Stimulated activated CD8-positive, alpha-beta memory T cell treated with anti-CD3 and anti-CD28 coated beads, Interleukin-7, amount 100 ng/mL, for 48 hours (primary cell): Measurements from ENCODE around the gene ZDHHC7.

Source experiments
- DNase-seq, 2 donors: peaks; one replicate each; pipeline ENCODE4 v3.0.0-alpha.2; 2020; ENCODE audit warnings: low read depth in 1 of 2; ENCODE audit errors: extremely low read depth in 1 of 2

ZDHHC7 gene

GRCh38 chr16:84999857-85000480 is 11.4 kb downstream of the ZDHHC7 start:
- no peak for DNase-seq

- DNase-seq, result no peak
Measured at GRCh38 chr16:84999200-84999599, 12.1 kb downstream of the ZDHHC7 start.

DNA sequence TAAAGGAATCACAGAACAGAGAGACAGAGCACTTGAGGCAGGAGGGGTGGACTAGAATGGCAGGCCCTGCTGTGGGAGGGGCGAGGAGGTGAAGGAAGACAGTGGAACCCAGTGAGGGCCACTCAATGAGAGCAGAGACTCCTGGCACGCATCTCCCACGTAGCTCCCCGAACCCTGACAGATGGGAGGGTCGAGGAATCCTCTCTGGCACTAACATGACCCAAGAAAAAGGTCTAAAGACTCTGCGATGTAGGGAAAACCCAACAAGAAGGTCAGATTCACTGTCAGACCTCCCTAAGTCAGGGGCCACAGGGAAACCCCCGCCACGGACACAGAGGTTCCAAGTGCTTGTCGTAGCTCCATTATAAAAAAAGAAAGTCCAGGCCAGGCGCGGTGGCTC is 15.0 kb downstream of the ZDHHC7 start:
- DNase-seq, result no peak

DNA sequence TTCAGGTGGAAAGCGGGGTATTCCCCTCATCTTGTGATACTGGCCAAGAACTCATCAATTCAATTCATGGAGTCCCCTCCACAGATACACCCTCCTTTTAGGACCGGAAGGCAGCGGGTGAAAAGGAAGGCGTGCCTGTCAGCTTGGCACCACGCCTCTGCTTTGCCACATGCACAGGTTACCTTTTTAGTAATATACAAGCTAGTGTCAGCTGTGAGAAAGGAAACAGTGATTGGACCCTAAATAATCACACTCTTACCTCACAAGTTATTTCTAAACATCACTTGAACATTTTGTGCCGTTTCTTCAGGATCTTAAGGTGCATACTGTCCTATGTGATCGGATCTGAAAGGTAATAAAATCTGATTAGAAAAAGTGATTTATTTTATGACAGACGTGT is 15.7 kb downstream of the ZDHHC7 start:
- no peak for DNase-seq

DNA sequence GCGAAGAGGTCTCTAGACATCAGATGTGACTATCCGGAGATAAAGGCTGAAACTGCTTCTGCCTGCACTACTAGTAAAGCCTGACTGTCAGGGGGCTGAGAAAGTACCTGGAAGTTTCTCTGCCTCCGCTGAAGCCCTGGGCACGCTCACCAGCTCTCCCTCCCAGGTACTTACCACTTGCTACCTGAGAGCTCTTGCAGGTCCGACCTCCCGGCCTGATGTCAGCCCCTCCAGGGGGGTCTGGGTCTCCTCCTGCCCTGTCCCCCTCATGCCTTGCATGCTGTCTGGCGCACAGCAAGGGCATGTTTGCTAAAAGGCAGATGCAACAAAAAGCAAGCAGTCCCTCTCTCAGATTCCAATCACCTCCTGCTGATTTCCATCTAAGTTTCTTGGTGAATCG is 17.4 kb downstream of the ZDHHC7 start:
- no peak for DNase-seq

DNA sequence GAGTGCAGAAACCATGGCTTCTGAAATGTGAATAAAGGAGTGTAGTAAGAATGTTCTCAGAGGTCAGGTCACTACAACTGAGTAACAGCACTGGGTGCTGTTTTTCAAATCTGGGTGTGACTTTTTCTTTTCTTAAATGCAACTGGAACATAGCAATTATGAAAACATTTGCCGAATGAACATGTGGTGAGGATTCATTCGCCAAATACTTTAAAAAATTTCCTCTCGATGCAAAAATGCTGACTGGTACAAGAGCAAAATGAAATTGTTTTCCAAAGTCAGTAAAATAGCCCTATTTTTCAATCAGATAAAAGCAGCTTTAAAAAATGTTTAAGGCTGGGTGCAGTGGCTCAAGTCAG is 18.6 kb downstream of the ZDHHC7 start:
- DNase-seq, result no peak

GRCh38 chr16:84990782-84991181 is 20.6 kb downstream of the ZDHHC7 start:
- no peak for DNase-seq

- DNase-seq, result no peak
Measured at GRCh38 chr16:84989749-84990620, 21.4 kb downstream of the ZDHHC7 start.

GRCh38 chr16:84988328-84989080 is 22.8 kb downstream of the ZDHHC7 start:
- DNase-seq, result no peak

GRCh38 chr16:84986879-84987278 is 24.5 kb downstream of the ZDHHC7 start:
- no peak for DNase-seq

DNA sequence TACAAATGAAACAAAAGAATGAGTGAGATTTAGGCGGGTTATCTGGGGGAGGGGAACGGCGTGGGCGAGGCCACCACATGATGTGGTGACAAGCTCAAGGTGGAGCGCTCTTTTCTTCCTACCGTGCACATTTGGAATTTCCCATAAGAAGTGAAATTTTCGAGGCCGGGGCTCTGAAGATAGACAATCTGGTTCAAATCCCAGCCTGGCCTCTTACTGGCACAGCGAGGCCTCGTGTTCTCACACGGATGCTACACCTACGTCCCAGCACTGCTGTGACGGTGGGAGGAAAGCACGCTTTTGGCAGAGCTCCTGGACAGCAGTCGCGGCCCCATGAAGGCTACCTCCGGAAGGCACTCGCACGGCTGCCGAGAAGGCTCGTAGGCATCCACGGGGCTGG is 25.2 kb downstream of the ZDHHC7 start:
- no peak for DNase-seq

DNA sequence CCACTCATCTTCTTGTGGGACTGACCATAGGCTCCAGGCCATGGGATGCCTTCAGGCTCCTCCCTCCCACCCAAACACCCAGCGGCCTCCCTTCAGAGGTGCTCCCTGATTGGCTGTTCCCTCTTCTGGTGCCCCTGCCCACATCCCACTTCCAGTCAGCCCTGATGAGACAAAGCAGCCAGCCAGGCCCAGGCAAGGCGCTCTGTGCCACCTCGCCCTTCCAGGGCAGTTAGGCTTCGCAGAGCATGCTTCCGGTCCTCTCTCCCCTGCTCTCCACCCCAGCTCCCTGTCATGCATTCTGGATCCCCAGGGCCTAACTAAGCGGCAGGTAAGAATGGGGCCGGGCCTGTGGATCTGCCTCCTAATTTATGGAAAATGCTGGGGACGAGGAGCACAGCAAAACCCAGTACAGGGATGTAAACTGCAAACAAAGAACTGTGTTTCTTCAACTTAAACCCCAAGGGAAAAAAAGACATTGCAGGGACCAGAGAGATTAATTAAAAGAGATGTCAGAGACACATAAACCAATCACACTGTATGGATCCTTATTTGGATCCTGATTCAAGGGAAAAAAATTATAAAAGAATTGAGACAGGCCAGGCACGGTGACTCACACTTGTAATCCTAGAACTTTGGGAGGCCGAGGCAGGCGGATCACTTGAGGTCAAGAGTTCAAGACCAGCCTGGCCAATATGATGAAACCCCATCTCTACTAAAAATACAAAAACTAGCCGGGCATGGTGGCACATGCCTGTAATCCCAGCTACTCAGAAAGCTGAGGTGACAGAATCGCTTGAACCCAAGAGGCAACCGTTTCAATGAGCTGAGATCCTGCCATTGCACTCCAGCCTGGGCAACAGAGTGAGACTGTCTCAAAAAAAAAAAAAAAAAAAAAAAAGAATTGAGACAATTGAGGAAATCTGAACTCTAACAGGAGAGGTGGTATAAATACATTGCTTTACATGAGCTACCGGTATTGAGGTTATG is 26.0 kb downstream of the ZDHHC7 start:
- no peak for DNase-seq

DNA sequence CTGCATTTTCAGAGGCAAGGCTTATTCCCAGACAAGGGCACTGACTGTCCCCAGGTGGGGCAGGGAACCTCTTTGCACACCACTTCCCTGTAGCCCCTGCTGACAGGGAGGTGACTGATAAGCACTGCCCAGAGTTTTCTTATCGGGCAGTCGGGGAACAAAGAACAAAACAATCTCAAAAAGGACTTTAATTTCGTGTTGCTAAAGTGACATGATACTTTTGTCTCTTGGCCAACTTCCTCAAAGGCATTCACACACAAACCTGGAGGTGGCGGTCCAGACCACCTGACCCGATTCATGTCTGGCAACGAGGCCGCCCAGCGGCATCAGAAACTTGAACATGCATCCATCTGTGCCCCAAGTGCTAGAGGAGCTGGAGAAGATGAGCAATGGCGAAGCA is 28.9 kb downstream of the ZDHHC7 start:
- DNase-seq, result no peak

DNA sequence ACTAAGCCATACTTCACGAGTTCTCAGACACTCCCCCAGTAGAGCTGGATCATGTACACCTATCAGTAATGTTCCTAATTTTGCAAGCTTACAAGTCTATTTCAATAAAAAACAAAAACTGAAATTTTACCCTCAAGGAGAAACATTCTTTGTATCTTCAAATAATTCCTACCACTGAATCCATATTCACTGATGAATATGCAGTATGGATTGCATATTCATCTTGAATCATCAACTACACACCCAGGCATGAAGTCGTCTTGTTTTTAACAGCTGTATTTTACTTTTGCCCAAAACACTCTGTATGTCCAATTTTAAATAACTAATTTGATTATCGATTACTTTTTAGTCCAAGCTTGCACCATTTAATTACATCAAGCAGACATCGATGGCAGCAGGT is 31.8 kb downstream of the ZDHHC7 start:
- no peak for DNase-seq

DNA sequence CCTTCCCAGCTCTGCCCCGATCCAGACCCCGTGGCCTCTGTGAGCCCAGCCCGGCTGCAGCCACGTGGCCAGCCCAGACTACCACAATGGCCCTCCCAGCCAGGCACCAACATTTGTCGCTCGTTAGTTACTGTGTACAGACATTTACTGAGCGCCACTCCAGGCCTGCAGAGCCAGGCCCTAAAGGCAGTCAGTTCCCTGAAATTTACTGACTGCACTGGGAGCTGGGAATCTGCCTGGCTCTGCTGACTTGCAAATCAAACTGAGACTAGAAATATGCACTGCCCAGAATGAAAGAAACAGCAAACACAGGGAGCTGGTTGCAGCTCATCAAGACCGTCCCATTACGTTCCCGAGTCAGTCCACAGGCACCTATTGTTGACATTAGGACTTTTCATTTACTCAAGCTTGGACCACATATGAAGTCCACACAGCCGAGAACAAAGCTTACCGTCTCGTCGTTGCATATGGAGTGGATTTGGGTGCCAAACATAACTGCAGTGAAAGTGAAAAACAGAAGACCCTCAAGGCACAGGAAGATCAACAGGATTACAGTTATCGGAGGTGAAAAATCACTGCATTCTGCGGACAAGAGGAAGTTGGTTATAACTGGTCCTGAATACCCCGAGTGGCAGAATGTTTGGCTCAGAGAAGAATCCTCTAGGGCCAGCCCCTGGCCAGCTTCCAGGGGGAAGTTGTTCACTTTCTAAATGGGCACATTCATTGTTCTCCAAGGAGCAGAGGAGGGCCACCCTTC is 34.5 kb downstream of the ZDHHC7 start:
- no peak for DNase-seq

GRCh38 chr16:84975522-84975921 is 35.8 kb downstream of the ZDHHC7 start:
- DNase-seq, result no peak

DNA sequence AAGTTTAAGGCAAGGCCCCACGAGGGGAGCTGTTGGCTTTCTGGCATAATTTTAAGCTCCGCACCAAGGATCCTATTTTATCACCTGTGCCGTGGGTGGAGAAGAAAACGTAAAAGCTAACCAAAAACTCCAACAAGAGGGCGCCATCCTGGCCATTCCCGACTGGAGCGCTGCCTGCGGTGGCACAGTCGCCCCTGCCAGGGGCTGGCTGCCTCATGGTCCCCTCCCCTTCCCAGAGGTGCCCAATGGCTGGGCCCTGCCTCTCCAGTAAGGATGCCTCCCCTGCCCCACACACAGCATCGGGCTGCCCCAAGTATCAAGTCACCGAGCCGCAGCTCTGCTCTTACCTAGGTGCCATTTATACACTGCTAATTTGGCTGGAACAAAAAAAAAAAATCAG is 36.3 kb downstream of the ZDHHC7 start:
- DNase-seq, result no peak

DNA sequence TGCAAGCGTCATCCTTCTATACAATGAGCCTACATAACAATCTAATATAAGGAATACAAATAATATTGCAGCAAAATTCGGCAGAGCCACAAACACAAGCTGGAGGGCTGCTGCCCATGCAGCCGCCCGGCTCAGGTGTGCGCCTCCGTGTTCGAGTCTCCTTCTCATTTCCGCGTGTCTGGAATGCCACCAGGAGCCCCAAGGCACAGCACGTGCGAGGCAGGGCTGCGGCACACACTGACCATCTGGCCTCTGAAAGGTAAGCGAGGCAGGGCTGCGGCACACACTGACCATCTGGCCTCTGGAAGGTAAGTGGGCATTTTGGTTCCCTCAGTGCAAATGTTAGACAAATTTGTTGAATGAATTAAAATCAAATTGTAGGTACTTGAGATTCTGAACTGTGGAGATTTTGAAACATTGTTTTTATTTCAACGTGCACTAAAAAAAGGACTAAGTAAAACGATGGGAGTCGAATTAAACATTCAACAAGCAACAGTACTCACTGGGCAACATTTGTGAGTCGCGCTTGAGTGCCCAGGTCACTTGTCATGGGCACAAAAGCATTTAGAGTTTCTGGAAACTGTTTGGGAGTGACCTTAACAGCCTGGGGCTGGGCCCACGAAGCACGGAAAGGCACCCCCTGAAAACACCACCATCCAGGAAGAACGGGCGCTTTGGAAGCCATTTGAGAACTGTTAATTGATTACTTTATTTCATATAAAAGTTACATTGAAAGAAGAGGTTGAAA is 37.4 kb downstream of the ZDHHC7 start:
- DNase-seq, result no peak

- DNase-seq, result no peak
Measured at GRCh38 chr16:84973236-84973635, 38.1 kb downstream of the ZDHHC7 start.
